Vagina (tissue), 2 donors: ENCODE measurements around the gene RYK.

Source experiments
- POLR2AphosphoS5 ChIP-seq, 2 donors: sonication (generic); formaldehyde crosslinking; IDR thresholded peaks; one replicate each; pipeline ENCODE4 v1.9.0; 2017; ENCODE audit warnings: antibody characterized with exemption in 2 of 2, mild to moderate bottlenecking in 2 of 2, low read depth in 1 of 2; ENCODE audit not compliant: insufficient read depth in 1 of 2
- TF ChIP-seq, protein P1 (sequence below), 3 experiments: fragments of 450-650 bp in 2 of 3; fragments of 200-600 bp in 1 of 3; sonication (generic) in 1 of 3; IDR thresholded peaks; one replicate each; pipeline ENCODE4 v1.5.1; 2017 to 2019; ENCODE audit warnings: antibody characterized with exemption in 3 of 3, mild to moderate bottlenecking in 2 of 3, moderate library complexity in 2 of 3

DNA sequence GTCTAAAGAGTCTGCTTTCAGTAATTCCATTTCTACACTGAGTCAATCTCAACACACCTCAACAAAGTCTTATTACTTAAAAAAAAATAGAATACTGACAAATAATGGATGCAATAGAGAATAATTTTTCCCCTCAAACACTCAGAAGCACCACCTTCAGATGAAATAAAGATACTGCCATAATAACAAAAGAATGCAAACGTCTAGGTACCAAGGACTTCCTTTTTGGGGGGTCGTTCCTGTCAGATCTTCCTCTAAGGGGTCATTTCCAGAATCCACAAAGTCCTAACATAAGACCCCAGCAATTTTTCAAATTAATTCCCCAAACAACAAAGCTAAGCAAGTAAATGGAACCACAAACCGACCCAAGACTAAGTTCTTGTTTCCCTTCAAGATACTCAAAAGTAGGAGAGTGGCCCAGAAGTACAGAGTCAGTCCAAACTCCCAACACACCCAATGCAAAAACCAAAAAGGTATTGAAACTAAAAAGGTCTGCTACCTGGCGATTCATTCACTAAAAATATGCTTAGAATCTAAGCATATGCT lies 1.3 kb downstream of the RYK start:
- TF ChIP-seq, protein P1, sequence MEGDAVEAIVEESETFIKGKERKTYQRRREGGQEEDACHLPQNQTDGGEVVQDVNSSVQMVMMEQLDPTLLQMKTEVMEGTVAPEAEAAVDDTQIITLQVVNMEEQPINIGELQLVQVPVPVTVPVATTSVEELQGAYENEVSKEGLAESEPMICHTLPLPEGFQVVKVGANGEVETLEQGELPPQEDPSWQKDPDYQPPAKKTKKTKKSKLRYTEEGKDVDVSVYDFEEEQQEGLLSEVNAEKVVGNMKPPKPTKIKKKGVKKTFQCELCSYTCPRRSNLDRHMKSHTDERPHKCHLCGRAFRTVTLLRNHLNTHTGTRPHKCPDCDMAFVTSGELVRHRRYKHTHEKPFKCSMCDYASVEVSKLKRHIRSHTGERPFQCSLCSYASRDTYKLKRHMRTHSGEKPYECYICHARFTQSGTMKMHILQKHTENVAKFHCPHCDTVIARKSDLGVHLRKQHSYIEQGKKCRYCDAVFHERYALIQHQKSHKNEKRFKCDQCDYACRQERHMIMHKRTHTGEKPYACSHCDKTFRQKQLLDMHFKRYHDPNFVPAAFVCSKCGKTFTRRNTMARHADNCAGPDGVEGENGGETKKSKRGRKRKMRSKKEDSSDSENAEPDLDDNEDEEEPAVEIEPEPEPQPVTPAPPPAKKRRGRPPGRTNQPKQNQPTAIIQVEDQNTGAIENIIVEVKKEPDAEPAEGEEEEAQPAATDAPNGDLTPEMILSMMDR (IDR thresholded peaks at IDR 0.05) = no peak
- TF ChIP-seq POLR2AphosphoS5 (IDR thresholded peaks at IDR 0.05; ENCODE audit: insufficient read depth in 1 of 2, low read depth in 1 of 2) = no peak
